OCI-LY7 (cell line): ENCODE measurements around the gene FAU. TPM values are rescaled to one million over a fixed set of nuclear protein-coding genes. Genes with fewer than 3 reads are reported as not detected.

ENCODE experiments used
- BruUV-seq: library from RNA; stranded (reverse); fragments of 400-500 nt; replicated peaks from 2 replicates; lab custom pipeline; 2021; lab: Mats Ljungman, UMichigan
- CTCF ChIA-PET: fragments of 300-600 bp; sonication (Branson Sonifier 250); formaldehyde crosslinking; loops from one replicate; lab custom pipeline; 2022; ENCODE audit warnings: antibody characterized with exemption; ENCODE audit not compliant: unreplicated experiment; lab: Charles Lee
- POLR2A ChIA-PET: fragments of 300-600 bp; sonication (Branson Sonifier 250); formaldehyde crosslinking; loops from one replicate; lab custom pipeline; 2022; ENCODE audit warnings: antibody characterized with exemption; lab: Charles Lee
- DNase-seq: peaks from one replicate; pipeline ENCODE4 v3.0.0-alpha.2; 2015; ENCODE audit warnings: low spot score
- H2AFZ ChIP-seq: fragments of 200-600 bp; sonication (generic), shearing (Covaris generic); 2 replicates; pipeline ENCODE4 v1.6.1; 2014; ENCODE audit warnings: mild to moderate bottlenecking, antibody characterized with exemption, low read length, moderate library complexity
- H3K27ac ChIP-seq: fragments of 200-600 bp; sonication (generic); 2 replicates; pipeline ENCODE4 v1.5.1; 2014; ENCODE audit warnings: mixed run types, low read depth, mild to moderate bottlenecking, moderate library complexity, low read length, inconsistent platforms; ENCODE audit not compliant: poor library complexity, severe bottlenecking
- H3K36me3 ChIP-seq: fragments of 200-600 bp; sonication (generic); 2 replicates; pipeline ENCODE4 v1.6.1; 2014; ENCODE audit warnings: mild to moderate bottlenecking, antibody characterized with exemption, low read length, moderate library complexity, mixed read lengths; ENCODE audit not compliant: insufficient read depth
- H3K4me1 ChIP-seq: fragments of 200-600 bp; sonication (generic); 2 replicates; pipeline ENCODE4 v1.5.1; 2014; ENCODE audit warnings: mild to moderate bottlenecking, low read length; ENCODE audit not compliant: insufficient read depth, poor library complexity, severe bottlenecking
- H3K4me2 ChIP-seq: fragments of 200-600 bp; sonication (generic); 2 replicates; pipeline ENCODE4 v1.6.1; 2014; ENCODE audit warnings: mild to moderate bottlenecking, low read length
- H3K4me3 ChIP-seq: fragments of 200-600 bp; sonication (generic); 2 replicates; pipeline ENCODE4 v1.5.1; 2014; ENCODE audit warnings: mild to moderate bottlenecking, low read depth, low read length; ENCODE audit not compliant: poor library complexity, severe bottlenecking
- H3K79me2 ChIP-seq: fragments of 200-600 bp; sonication (generic); 2 replicates; pipeline ENCODE4 v1.6.1; 2016; ENCODE audit warnings: low read depth, mild to moderate bottlenecking, low read length, moderate library complexity, mixed read lengths; ENCODE audit not compliant: insufficient read depth
- H3K9me2 ChIP-seq: fragments of 200-600 bp; sonication (generic); 2 replicates; pipeline ENCODE4 v1.6.1; 2016; ENCODE audit warnings: mild to moderate bottlenecking, low read length, mixed read lengths; ENCODE audit not compliant: insufficient read depth
- H3K9me3 ChIP-seq: fragments of 200-600 bp; sonication (generic); 2 replicates; pipeline ENCODE4 v1.6.1; 2014; ENCODE audit warnings: mild to moderate bottlenecking, mixed run types, low read length, mixed read lengths
- H4K20me1 ChIP-seq: fragments of 200-600 bp; sonication (generic); 2 replicates; pipeline ENCODE4 v1.6.1; 2014; ENCODE audit warnings: mild to moderate bottlenecking, antibody characterized with exemption, low read length, moderate library complexity, mixed read lengths; ENCODE audit not compliant: insufficient read depth
- CTCF ChIP-seq: fragments of 200-600 bp; sonication (generic); conservative IDR thresholded peaks from 2 replicates; pipeline ENCODE4 v1.5.1; 2014; ENCODE audit warnings: mild to moderate bottlenecking, antibody characterized with exemption, low read length, moderate library complexity, mixed read lengths
- EZH2phosphoT487 ChIP-seq: fragments of 200-600 bp; sonication (generic); IDR thresholded peaks from 2 replicates; pipeline ENCODE4 v1.6.1; 2018; ENCODE audit warnings: low read depth, borderline replicate concordance, mild to moderate bottlenecking, mixed run types, antibody characterized with exemption, low read length, moderate library complexity, mixed read lengths
- intact Hi-C: fragments of 100-400 bp; cut with micrococcal nuclease; formaldehyde crosslinking; loops from one replicate; pipeline ENCODE4 v1.10.0; 2022; ENCODE audit not compliant: unreplicated experiment
- total RNA-seq, 2 experiments: library from RNA; depleted of rRNA in 1 of 2; stranded (reverse); fragments of >200 nt in 1 of 2; shearing (Covaris generic) in 1 of 2; gene quantifications; 2 replicates each; pipeline ENCODE4 v1.2.3, GENCODE V29; 2014 to 2022

Gene FAU
- total RNA-seq, 2 experiments from 2014 or later: 1,406 to 1,573 TPM

- peak overlapping the region; percentile 85 for H3K4me2 ChIP-seq
- H3K9me3 ChIP-seq: no peaks in the 10 kb centered on the region
- TF ChIP-seq EZH2phosphoT487: no peak
- H3K9me2 ChIP-seq: no peaks in the 10 kb centered on the region
- H4K20me1 ChIP-seq: peaks cover 8% of the 10 kb centered on the region; the same call in 1 of the 2 replicates
- no peak for DNase-seq
- CTCF ChIA-PET: no interaction called here
- POLR2A ChIA-PET: interaction anchor here (0.9 to 1.0 kb wide), 2 partner anchors 9 to 11 kb away, joined by 3 to 4 read pairs; partner anchors contain the start of gene VPS51
- intact Hi-C loops: loop anchor here (1.0 to 10.0 kb wide), 6 partner anchors 33 to 240 kb away; partner anchors contain the start of genes ARL2, ATG2A, CDC42BPG and SAC3D1
- peak overlapping the region; percentile 74 for H3K27ac ChIP-seq
- H3K36me3 ChIP-seq: peaks cover 53% of the 10 kb centered on the region
- no peak overlapping the region; the same call in 1 of the 2 replicates for H2AFZ ChIP-seq
- no TSS peak for BruUV-seq
- peak overlapping the region; percentile 91 for H3K4me3 ChIP-seq
- peaks cover 42% of the 10 kb centered on the region for H3K4me1 ChIP-seq
- H3K79me2 ChIP-seq: peaks cover 51% of the 10 kb centered on the region
Observed at GRCh38 chr11:65084598-65085375, 37.1 kb downstream of the FAU start.

- Histone ChIP-seq H3K9me2 (no peaks in the 10 kb centered on the region), H2AFZ (peak within 1 kb of the TSS; percentile 29; the same call in 1 of the 2 replicates), H4K20me1 (peaks cover 8% of the 10 kb centered on the region; the same call in 1 of the 2 replicates), H3K79me2 (peaks cover 57% of the 10 kb centered on the region), H3K27ac (peak within 1 kb of the TSS; percentile 74), H3K4me2 (peak within 1 kb of the TSS; percentile 85), H3K4me1 (peaks cover 49% of the 10 kb centered on the region), H3K9me3 (no peaks in the 10 kb centered on the region), H3K4me3 (peak within 1 kb of the TSS; percentile 91), H3K36me3 (peaks cover 56% of the 10 kb centered on the region)
- ChIA-PET CTCF (interaction anchor here (0.6 kb wide), 1 partner anchor 71 kb away, joined by 3 read pairs; no protein-coding TSS in a partner anchor), POLR2A (interaction anchor here (0.7 to 1.6 kb wide), 6 partner anchors 8 to 48 kb away, joined by 3 to 7 read pairs (median 4); partner anchors contain the start of genes FAU and MRPL49)
- intact Hi-C loops: loop anchor here (1.0 to 10.0 kb wide), 6 partner anchors 33 to 239 kb away; partner anchors contain the start of genes ARL2, ATG2A, CDC42BPG and SAC3D1
- TF ChIP-seq CTCF: no peak
- no peak for TF ChIP-seq EZH2phosphoT487
- no TSS peak for BruUV-seq
- DNase-seq: peak; percentile 97
Observed at GRCh38 chr11:65083834-65084597, 37.9 kb downstream of the FAU start, which contains the start of the genes CDCA5 and ZFPL1. Gene CDCA5, minus strand, starts transcription at chr11:65084040. Its CDS starts 62 bp downstream, at chr11:65083978. Gene ZFPL1, plus strand, starts transcription at chr11:65084222. Its CDS starts 477 bp downstream, at chr11:65084699.
